Subcutaneous abdominal adipose tissue (tissue), 5 donors: Measurements from ENCODE around the gene SPART.

Experiments used
- H3K27ac ChIP-seq: one replicate; pipeline ENCODE4 v1.7.0; 2013; ENCODE audit warnings: low read depth, mild to moderate bottlenecking, inconsistent platforms, low read length, moderate library complexity
- H3K27me3 ChIP-seq, 5 donors: one replicate each; pipeline ENCODE4 v1.7.0; 2013; ENCODE audit warnings: low read length in 5 of 5, inconsistent platforms in 1 of 5; ENCODE audit not compliant: control insufficient read depth in 5 of 5, insufficient read depth in 4 of 5
- H3K36me3 ChIP-seq, 5 donors: one replicate each; pipeline ENCODE4 v1.7.0; 2013; ENCODE audit warnings: low read length in 5 of 5; ENCODE audit not compliant: control insufficient read depth in 5 of 5, insufficient read depth in 5 of 5
- H3K4me1 ChIP-seq, 5 donors: one replicate each; pipeline ENCODE4 v1.7.0; 2013; ENCODE audit warnings: low read length in 5 of 5, mild to moderate bottlenecking in 3 of 5, moderate library complexity in 1 of 5; ENCODE audit not compliant: control insufficient read depth in 5 of 5, insufficient read depth in 5 of 5
- H3K4me3 ChIP-seq, 5 donors: one replicate each; pipeline ENCODE4 v1.7.0; 2013; ENCODE audit warnings: low read length in 5 of 5, low read depth in 1 of 5
- H3K9ac ChIP-seq, 5 donors: one replicate each; pipeline ENCODE4 v1.7.0; 2013; ENCODE audit warnings: low read length in 5 of 5, mild to moderate bottlenecking in 4 of 5, moderate library complexity in 3 of 5
- H3K9me3 ChIP-seq, 5 donors: one replicate each; pipeline ENCODE4 v1.7.0; 2013; ENCODE audit warnings: low read length in 5 of 5; ENCODE audit not compliant: control insufficient read depth in 5 of 5
- donor health status: healthy.
- donor health status: healthy.
- donor health status: healthy.
- donor health status: healthy.
- donor health status: healthy.

SPART gene

DNA sequence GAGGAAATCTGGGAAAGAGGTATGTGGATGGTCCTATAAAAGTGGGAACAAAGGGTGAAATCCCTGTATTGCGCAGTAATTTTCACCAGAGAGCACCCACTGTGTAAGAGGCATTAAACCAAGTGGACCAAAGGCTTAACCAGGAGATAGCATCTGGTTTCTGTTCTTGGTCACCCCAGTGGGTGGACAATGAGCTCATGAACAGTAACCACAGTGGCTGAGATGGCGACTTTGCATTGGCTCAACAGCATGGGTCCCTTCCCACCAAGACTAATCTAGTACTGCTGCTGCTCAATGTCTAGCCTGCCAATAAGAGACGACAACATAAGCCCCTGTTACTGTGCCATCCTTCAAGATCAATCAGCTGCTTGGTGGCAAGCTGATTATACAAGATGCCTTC is 85.2 kb downstream of the SPART start:
- H3K4me1 ChIP-seq = peaks cover 0 to 3% (median 0%) of the 10 kb centered on the region in 5 donors
- H3K36me3 ChIP-seq = no peaks in the 10 kb centered on the region
- no peak overlapping the region for H3K4me3 ChIP-seq
- no peak overlapping the region for H3K9ac ChIP-seq
- H3K27ac ChIP-seq = no peak overlapping the region
- no peaks in the 10 kb centered on the region for H3K27me3 ChIP-seq
- H3K9me3 ChIP-seq = no peaks in the 10 kb centered on the region

DNA sequence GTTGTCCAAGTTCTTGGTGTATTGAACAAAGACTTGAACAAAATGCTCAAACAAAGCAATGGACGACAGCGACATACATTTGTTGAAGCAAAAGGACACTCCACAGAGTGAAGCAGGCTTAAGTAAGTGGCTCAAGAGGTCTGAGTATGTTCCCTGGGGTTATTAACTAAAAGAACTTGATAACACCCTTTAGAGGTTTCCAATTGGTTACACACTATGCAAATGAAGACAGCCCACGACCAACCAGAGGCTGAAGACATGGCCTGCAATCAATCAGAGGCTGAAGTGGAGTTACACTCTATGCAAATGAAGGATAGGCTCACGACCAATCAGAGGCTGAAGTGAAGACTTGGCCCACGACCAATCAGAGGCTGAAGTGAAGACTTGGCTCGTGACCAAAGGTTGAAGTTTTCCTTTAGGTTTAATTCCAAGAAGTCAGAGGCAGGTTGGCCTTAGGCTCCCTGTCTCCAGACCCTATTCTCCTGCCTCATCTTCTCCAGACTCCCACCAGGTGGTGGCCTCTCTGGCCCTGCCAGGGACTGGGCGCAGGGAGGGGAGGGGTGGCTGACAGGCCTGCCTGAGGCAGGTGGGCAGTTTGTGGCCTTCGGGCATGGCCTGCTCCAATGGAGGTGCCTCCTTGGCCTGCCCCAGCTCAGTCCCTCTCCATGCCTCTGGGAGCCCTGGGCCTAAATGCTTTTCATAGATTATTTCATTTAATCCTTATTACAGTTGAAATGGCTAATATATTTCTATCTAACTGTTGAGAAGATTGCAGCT is 86.6 kb downstream of the SPART start:
- H3K4me3 ChIP-seq = no peak overlapping the region
- H3K9me3 ChIP-seq = no peaks in the 10 kb centered on the region
- H3K4me1 ChIP-seq = peaks cover 0 to 3% (median 0%) of the 10 kb centered on the region in 5 donors
- H3K36me3 ChIP-seq = no peaks in the 10 kb centered on the region
- no peak overlapping the region for H3K9ac ChIP-seq
- H3K27ac ChIP-seq = no peak overlapping the region
- no peaks in the 10 kb centered on the region for H3K27me3 ChIP-seq

- Histone ChIP-seq H3K4me1 (peaks cover 0 to 3% (median 0%) of the 10 kb centered on the region in 5 donors), H3K36me3 (no peaks in the 10 kb centered on the region), H3K27me3 (no peaks in the 10 kb centered on the region), H3K9me3 (no peaks in the 10 kb centered on the region), H3K27ac (no peak overlapping the region), H3K4me3 (no peak overlapping the region), H3K9ac (no peak overlapping the region)
Measured at GRCh38 chr13:36258831-36259230, 87.4 kb downstream of the SPART start.
